ENCODE results near the gene PEPD.

The PEPD gene

GRCh38 chr19:33458171-33458633 is 63.4 kb downstream of the PEPD start:
- DNase-seq (ENCODE audit: low spot score): no peak

GRCh38 chr19:33456845-33457220 is 64.8 kb downstream of the PEPD start:
- DNase-seq (ENCODE audit: low spot score): no peak

GRCh38 chr19:33456076-33456844 is 65.3 kb downstream of the PEPD start:
- no peak for DNase-seq (ENCODE audit: low spot score)

GRCh38 chr19:33453265-33453664 is 68.3 kb downstream of the PEPD start:
- DNase-seq (ENCODE audit: low spot score): no peak

GRCh38 chr19:33450689-33451088 is 70.9 kb downstream of the PEPD start:
- DNase-seq (ENCODE audit: low spot score): no peak

GRCh38 chr19:33449799-33450198 is 71.8 kb downstream of the PEPD start:
- DNase-seq (ENCODE audit: low spot score): no peak

- no peak for DNase-seq (ENCODE audit: low spot score)
Measured at GRCh38 chr19:33448159-33448516, 73.5 kb downstream of the PEPD start.

- DNase-seq (ENCODE audit: low spot score): no peak
Measured at GRCh38 chr19:33447336-33448158, 74.0 kb downstream of the PEPD start.

- no peak for DNase-seq (ENCODE audit: low spot score)
Measured at GRCh38 chr19:33446330-33447293, 75.0 kb downstream of the PEPD start.

GRCh38 chr19:33445442-33446329 is 75.9 kb downstream of the PEPD start:
- no peak for DNase-seq (ENCODE audit: low spot score)

- DNase-seq (ENCODE audit: low spot score): no peak
Measured at GRCh38 chr19:33444562-33445441, 76.8 kb downstream of the PEPD start.

GRCh38 chr19:33443638-33444561 is 77.7 kb downstream of the PEPD start:
- DNase-seq (ENCODE audit: low spot score): no peak

- no peak for DNase-seq (ENCODE audit: low spot score)
Measured at GRCh38 chr19:33442706-33443105, 78.9 kb downstream of the PEPD start.

- no peak for DNase-seq (ENCODE audit: low spot score)
Measured at GRCh38 chr19:33441828-33442227, 79.8 kb downstream of the PEPD start.

- no peak for DNase-seq (ENCODE audit: low spot score)
Measured at GRCh38 chr19:33441277-33441699, 80.3 kb downstream of the PEPD start.

GRCh38 chr19:33440682-33441081 is 80.9 kb downstream of the PEPD start:
- DNase-seq (ENCODE audit: low spot score): no peak

- DNase-seq (ENCODE audit: low spot score): no peak
Measured at GRCh38 chr19:33440241-33440640, 81.3 kb downstream of the PEPD start.

GRCh38 chr19:33438987-33439781 is 82.4 kb downstream of the PEPD start:
- DNase-seq (ENCODE audit: low spot score): no peak

Measured in AG08395 (cell line).